IPS DF 19.7 (cell line): ENCODE data around the gene EGR2.

ENCODE experiments used
- DNase-seq: peaks from one replicate; pipeline ENCODE4 v3.0.0-alpha.2; 2013; ENCODE audit warnings: low read depth, low spot score

The EGR2 gene

GRCh38 chr10:62817766-62818425, 1.7 kb upstream of the EGR2 start:
- DNase-seq = no peak

GRCh38 chr10:62817121-62817765, 1.1 kb upstream of the EGR2 start:
- DNase-seq = no peak

GRCh38 chr10:62816076-62816330, 163 bp downstream of the EGR2 start:
- no peak for DNase-seq

GRCh38 chr10:62815381-62816075, 638 bp downstream of the EGR2 start:
- DNase-seq = no peak

GRCh38 chr10:62814756-62815380, 1.3 kb downstream of the EGR2 start:
- DNase-seq = no peak

GRCh38 chr10:62813981-62814380, 2.2 kb downstream of the EGR2 start:
- DNase-seq = no peak

- DNase-seq = no peak
Observed at GRCh38 chr10:62813453-62813852, 2.7 kb downstream of the EGR2 start.

GRCh38 chr10:62812672-62813439, 3.3 kb downstream of the EGR2 start:
- no peak for DNase-seq

- DNase-seq = no peak
Observed at GRCh38 chr10:62811159-62811875, 4.8 kb downstream of the EGR2 start.

- no peak for DNase-seq
Observed at GRCh38 chr10:62810156-62810902, 5.8 kb downstream of the EGR2 start.

- no peak for DNase-seq
Observed at GRCh38 chr10:62806251-62806650, 9.9 kb downstream of the EGR2 start.

GRCh38 chr10:62805231-62806099, 10.7 kb downstream of the EGR2 start:
- no peak for DNase-seq

GRCh38 chr10:62804356-62805230, 11.6 kb downstream of the EGR2 start, which contains the start of gene ADO:
ADO (plus strand) TSS chr10:62804720; CDS start chr10:62805060, 340 bp downstream.
- DNase-seq = no peak

- DNase-seq = no peak
Observed at GRCh38 chr10:62803724-62804355, 12.3 kb downstream of the EGR2 start.

GRCh38 chr10:62801871-62802270, 14.3 kb downstream of the EGR2 start:
- no peak for DNase-seq

- DNase-seq = no peak
Observed at GRCh38 chr10:62796896-62797295, 19.3 kb downstream of the EGR2 start.

GRCh38 chr10:62795762-62796161, 20.4 kb downstream of the EGR2 start:
- no peak for DNase-seq

- DNase-seq = no peak
Observed at GRCh38 chr10:62795100-62795499, 21.1 kb downstream of the EGR2 start.
